A549 (cell line): ENCODE measurements around the gene C1QBP.

ENCODE experiments used
- MAFK ChIP-seq: fragments of 450-650 bp; IDR thresholded peaks from 2 replicates; pipeline ENCODE4 v1.6.1; 2014; ENCODE audit not compliant: partially characterized antibody
- POLR2A ChIP-seq: IDR thresholded peaks from 2 replicates; pipeline ENCODE4 v1.6.1; 2012; ENCODE audit warnings: mild to moderate bottlenecking, low read length

DNA sequence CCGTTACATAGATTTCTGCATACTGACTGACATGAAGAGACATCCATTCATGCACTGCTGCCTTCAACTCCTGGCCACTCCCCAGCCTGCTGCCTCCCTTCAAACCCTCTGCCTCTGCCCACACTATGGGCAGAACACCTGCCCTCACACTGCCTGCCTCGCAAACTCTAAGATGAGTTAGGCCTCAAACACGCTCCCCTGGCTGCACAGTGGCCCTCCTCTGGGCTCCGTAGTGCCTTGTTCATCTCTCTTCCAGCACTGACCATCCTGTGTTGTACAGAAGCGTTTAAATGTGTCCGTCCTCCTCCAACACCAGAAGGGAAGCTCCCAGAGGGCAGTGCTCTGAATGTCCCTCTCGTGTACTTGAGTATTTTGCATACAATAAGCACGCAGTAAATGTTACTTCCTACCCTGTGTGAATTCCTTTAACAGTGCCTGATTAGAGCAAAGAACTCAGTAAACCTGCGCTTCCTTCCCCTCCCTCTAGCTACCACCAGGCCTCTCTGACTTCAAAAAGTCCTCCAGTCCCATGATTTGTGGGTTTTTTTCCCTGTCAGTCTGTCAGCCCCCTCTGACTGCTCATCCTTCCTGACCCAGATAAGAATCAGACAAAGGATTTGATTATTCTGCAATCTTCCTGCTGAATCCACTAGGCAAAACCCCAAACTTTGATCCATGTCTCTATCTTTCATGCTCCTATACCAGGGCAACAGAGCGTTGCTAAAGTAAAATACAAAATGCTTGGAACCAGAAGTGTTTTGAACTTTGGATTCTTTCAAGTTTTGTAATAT lies 26.0 kb upstream of the C1QBP start:
- TF ChIP-seq POLR2A (no peak), MAFK (no peak)
